ENCODE results near the gene ZNF892. TPM values are rescaled to one million over a fixed set of nuclear protein-coding genes. Genes with fewer than 3 reads are reported as not detected.

ZNF892 gene
- total and polyA plus RNA-seq, 2 donors (not counting 1 experiment from before 2014, with no cell fraction given) = 1.1 to 7.3 TPM

- Histone ChIP-seq H3K4me1 (ENCODE audit: control insufficient read depth, extremely low read depth, insufficient read depth, low read length) (no peaks in the 10 kb centered on the region), H3K27me3 (ENCODE audit: control insufficient read depth, insufficient read depth, low read length) (no peaks in the 10 kb centered on the region), H3K9ac (ENCODE audit: insufficient read depth, low read length) (no peak overlapping the region), H3K4me2 (ENCODE audit: extremely low read depth, insufficient read depth, low read length) (no peak overlapping the region), H3K79me2 (ENCODE audit: control insufficient read depth, insufficient read depth, low read length) (no peaks in the 10 kb centered on the region), H4K20me1 (ENCODE audit: control insufficient read depth, extremely low read depth, insufficient read depth, low read length) (no peaks in the 10 kb centered on the region), H3K4me3 (replicated peaks in 1 of 4; ENCODE audit: control extremely low read depth in 1 of 4, insufficient read depth in 1 of 4, low read depth in 3 of 4, low read length in 4 of 4) (no peak overlapping the region), H3K27ac (ENCODE audit: insufficient read depth, low read length) (no peak overlapping the region), H3K9me3 (ENCODE audit: control insufficient read depth, insufficient read depth, low read depth, low read length) (no peaks in the 10 kb centered on the region), H3K36me3 (ENCODE audit: control insufficient read depth, insufficient read depth, low read length) (no peaks in the 10 kb centered on the region), H2AFZ (ENCODE audit: low read length) (no peak overlapping the region)
- TF ChIP-seq EZH2 (IDR thresholded peaks at IDR 0.05; ENCODE audit: low read length, missing control alignments) = no peak
- no peak for TF ChIP-seq CTCF (conservative IDR thresholded peaks at IDR 0.05 in 1 of 2, IDR thresholded peaks at IDR 0.05 in 1 of 2; ENCODE audit: low read depth in 1 of 2, low read length in 2 of 2)
- DNase-seq (ENCODE audit: low read depth in 2 of 2) = peak in 1 of 2 donors; percentile 5
Observed at GRCh38 chr2:95215018-95215612, 7.8 kb downstream of the ZNF892 start.

GRCh38 chr2:95220449-95220848, 13.1 kb downstream of the ZNF892 start:
- no peaks in the 10 kb centered on the region for H3K9me3 ChIP-seq (ENCODE audit: control insufficient read depth, insufficient read depth, low read depth, low read length)
- H3K4me3 ChIP-seq (replicated peaks in 1 of 4; ENCODE audit: control extremely low read depth in 1 of 4, insufficient read depth in 1 of 4, low read depth in 3 of 4, low read length in 4 of 4) = no peak overlapping the region
- H3K4me2 ChIP-seq (ENCODE audit: extremely low read depth, insufficient read depth, low read length) = no peak overlapping the region
- H3K79me2 ChIP-seq (ENCODE audit: control insufficient read depth, insufficient read depth, low read length) = no peaks in the 10 kb centered on the region
- no peak for DNase-seq (ENCODE audit: low read depth in 2 of 2)
- no peaks in the 10 kb centered on the region for H3K4me1 ChIP-seq (ENCODE audit: control insufficient read depth, extremely low read depth, insufficient read depth, low read length)
- no peak overlapping the region for H2AFZ ChIP-seq (ENCODE audit: low read length)
- no peak overlapping the region for H3K9ac ChIP-seq (ENCODE audit: insufficient read depth, low read length)
- no peak overlapping the region for H3K27ac ChIP-seq (ENCODE audit: insufficient read depth, low read length)
- no peak for TF ChIP-seq CTCF (conservative IDR thresholded peaks at IDR 0.05 in 1 of 2, IDR thresholded peaks at IDR 0.05 in 1 of 2; ENCODE audit: low read depth in 1 of 2, low read length in 2 of 2)
- no peak for TF ChIP-seq EZH2 (IDR thresholded peaks at IDR 0.05; ENCODE audit: low read length, missing control alignments)
- no peaks in the 10 kb centered on the region for H3K27me3 ChIP-seq (ENCODE audit: control insufficient read depth, insufficient read depth, low read length)
- no peaks in the 10 kb centered on the region for H3K36me3 ChIP-seq (ENCODE audit: control insufficient read depth, insufficient read depth, low read length)
- H4K20me1 ChIP-seq (ENCODE audit: control insufficient read depth, extremely low read depth, insufficient read depth, low read length) = no peaks in the 10 kb centered on the region

- Histone ChIP-seq H3K4me1 (ENCODE audit: control insufficient read depth, extremely low read depth, insufficient read depth, low read length) (no peaks in the 10 kb centered on the region), H3K9ac (ENCODE audit: insufficient read depth, low read length) (no peak overlapping the region), H3K79me2 (ENCODE audit: control insufficient read depth, insufficient read depth, low read length) (no peaks in the 10 kb centered on the region), H4K20me1 (ENCODE audit: control insufficient read depth, extremely low read depth, insufficient read depth, low read length) (no peaks in the 10 kb centered on the region), H3K4me2 (ENCODE audit: extremely low read depth, insufficient read depth, low read length) (no peak overlapping the region), H2AFZ (ENCODE audit: low read length) (no peak overlapping the region), H3K4me3 (replicated peaks in 1 of 4; ENCODE audit: control extremely low read depth in 1 of 4, insufficient read depth in 1 of 4, low read depth in 3 of 4, low read length in 4 of 4) (no peak overlapping the region), H3K27ac (ENCODE audit: insufficient read depth, low read length) (no peak overlapping the region), H3K27me3 (ENCODE audit: control insufficient read depth, insufficient read depth, low read length) (no peaks in the 10 kb centered on the region), H3K9me3 (ENCODE audit: control insufficient read depth, insufficient read depth, low read depth, low read length) (no peaks in the 10 kb centered on the region), H3K36me3 (ENCODE audit: control insufficient read depth, insufficient read depth, low read length) (no peaks in the 10 kb centered on the region)
- DNase-seq (ENCODE audit: low read depth in 2 of 2) = peak in 1 of 2 donors; percentile 25
- TF ChIP-seq EZH2 (IDR thresholded peaks at IDR 0.05; ENCODE audit: low read length, missing control alignments) (no peak), CTCF (conservative IDR thresholded peaks at IDR 0.05 in 1 of 2, IDR thresholded peaks at IDR 0.05 in 1 of 2; ENCODE audit: low read depth in 1 of 2, low read length in 2 of 2) (no peak)
Observed at GRCh38 chr2:95225658-95226057, 18.3 kb downstream of the ZNF892 start.

Data from fibroblast of lung (primary cell).